22Rv1 (cell line): ENCODE results near the gene NEDD4L.

Experiments used
- CTCF ChIP-seq: fragments of 450-650 bp; IDR thresholded peaks from 2 replicates; pipeline ENCODE4 v1.5.1; 2017; ENCODE audit warnings: mild to moderate bottlenecking
- ZFX ChIP-seq: fragments of 450-650 bp; IDR thresholded peaks from 2 replicates; pipeline ENCODE4 v1.6.1; 2017; ENCODE audit warnings: antibody characterized with exemption, borderline replicate concordance

- TF ChIP-seq CTCF (no peak), ZFX (no peak)
Observed at GRCh38 chr18:58335223-58335622, 291.2 kb downstream of the NEDD4L start.
